GM19452 (cell line): ENCODE data around the gene BNIP2.
"Not testable (repeated sequence)": the region's sequence is repeated elsewhere in the genome, so short reads cannot be mapped to it uniquely, and the experiment has no call there.

Source experiments
- ATAC-seq: cut with Tn5 transposase; IDR thresholded peaks from one replicate; pipeline ENCODE4 v1.9.1; 2021; ENCODE audit not compliant: unreplicated experiment

Gene BNIP2

GRCh38 chr15:59689626-59690236 lies 611 bp upstream of the BNIP2 start:
- ATAC-seq: no peak

GRCh38 chr15:59688423-59688781 lies 718 bp downstream of the BNIP2 start:
- no peak for ATAC-seq

- ATAC-seq: no peak
Measured at GRCh38 chr15:59687836-59688235, 1.3 kb downstream of the BNIP2 start.

- no peak for ATAC-seq
Measured at GRCh38 chr15:59686389-59686788, 2.7 kb downstream of the BNIP2 start.

GRCh38 chr15:59685737-59686297 lies 3.3 kb downstream of the BNIP2 start:
- no peak for ATAC-seq

- no peak for ATAC-seq
Measured at GRCh38 chr15:59680870-59681269, 8.2 kb downstream of the BNIP2 start.

GRCh38 chr15:59680346-59680745 lies 8.8 kb downstream of the BNIP2 start:
- ATAC-seq: no peak

GRCh38 chr15:59678620-59679019 lies 10.5 kb downstream of the BNIP2 start:
- no peak for ATAC-seq

GRCh38 chr15:59678172-59678571 lies 10.9 kb downstream of the BNIP2 start:
- ATAC-seq: no peak

GRCh38 chr15:59676565-59676964 lies 12.6 kb downstream of the BNIP2 start:
- ATAC-seq: no peak

- no peak for ATAC-seq
Measured at GRCh38 chr15:59674361-59674877, 14.7 kb downstream of the BNIP2 start.

GRCh38 chr15:59668556-59668955 lies 20.6 kb downstream of the BNIP2 start:
- no peak for ATAC-seq

- no peak for ATAC-seq
Measured at GRCh38 chr15:59662260-59662659, 26.9 kb downstream of the BNIP2 start.

- ATAC-seq: no peak
Measured at GRCh38 chr15:59659366-59659765, 29.8 kb downstream of the BNIP2 start.

GRCh38 chr15:59657635-59658125 lies 31.4 kb downstream of the BNIP2 start:
- peak; percentile 9 for ATAC-seq

GRCh38 chr15:59656897-59657634 lies 32.1 kb downstream of the BNIP2 start, which contains the start of gene GTF2A2:
Gene GTF2A2, minus strand, starts transcription at chr15:59657515. Its CDS starts 5,238 bp downstream, at chr15:59652277.
- peak; percentile 98 for ATAC-seq

- ATAC-seq: no peak
Measured at GRCh38 chr15:59654046-59654445, 35.1 kb downstream of the BNIP2 start.

GRCh38 chr15:59649603-59650002 lies 39.5 kb downstream of the BNIP2 start:
- ATAC-seq: no peak

- no peak for ATAC-seq
Measured at GRCh38 chr15:59647085-59647484, 42.0 kb downstream of the BNIP2 start.

GRCh38 chr15:59646277-59646676 lies 42.8 kb downstream of the BNIP2 start:
- no peak for ATAC-seq

- ATAC-seq: not testable (repeated sequence)
Measured at GRCh38 chr15:59645812-59646211, 43.3 kb downstream of the BNIP2 start.

- no peak for ATAC-seq
Measured at GRCh38 chr15:59644756-59645155, 44.4 kb downstream of the BNIP2 start.
